ENCODE results near the gene TTN. TPM values are rescaled to one million over a fixed set of nuclear protein-coding genes. Genes with fewer than 3 reads are reported as not detected.

Gene TTN
- total and polyA plus RNA-seq, 2 of the 8 experiments (the other 6 are each of a cell fraction or from before 2014, with no cell fraction given) = 0.30 to 9.7 TPM

- no peak overlapping the region for H3K14ac ChIP-seq (ENCODE audit: insufficient read length)
- H3K27me3 ChIP-seq (replicated peaks in 1 of 4; ENCODE audit: control insufficient read depth in 3 of 4, extremely low read depth in 1 of 4, insufficient read depth in 3 of 4, low read length in 3 of 4) = no peaks in the 10 kb centered on the region; a peak in 2 of 7 replicates
- no peak overlapping the region for H2BK5ac ChIP-seq (ENCODE audit: low read depth, low read length)
- no peak overlapping the region for H2AK5ac ChIP-seq (ENCODE audit: low read depth, low read length)
- POLR2A ChIA-PET (ENCODE audit: partially characterized antibody) = interaction anchor here (1.0 kb wide), 1 partner anchor 37 kb away, joined by 3 read pairs; no protein-coding TSS in a partner anchor
- H2BK120ac ChIP-seq (replicated peaks; ENCODE audit: low read depth, low read length) = no peak overlapping the region
- H2BK15ac ChIP-seq (ENCODE audit: low read length) = no peak overlapping the region
- peaks cover 0 to 4% (median 1%) of the 10 kb centered on the region in 4 experiments; a peak in 1 of 7 replicates for H3K4me1 ChIP-seq (replicated peaks in 1 of 4; ENCODE audit: control insufficient read depth in 3 of 4, insufficient read depth in 4 of 4, low read length in 3 of 4)
- no peak overlapping the region for H3K56ac ChIP-seq (replicated peaks; ENCODE audit: insufficient read length, low read depth, low read length)
- H4K5ac ChIP-seq (ENCODE audit: insufficient read length, low read depth, low read length) = no peak overlapping the region
- peaks cover 0 to 3% of the 10 kb centered on the region in 2 experiments; a peak in 2 of 4 replicates for H3K79me2 ChIP-seq (ENCODE audit: control insufficient read depth in 1 of 2, insufficient read depth in 2 of 2, low read length in 2 of 2)
- FAIRE-seq (no peak), DNase-seq (ENCODE audit: low read depth in 1 of 2, low spot score in 2 of 2) (no peak)
- no peaks in the 10 kb centered on the region for H3K36me3 ChIP-seq (ENCODE audit: control insufficient read depth in 2 of 4, insufficient read depth in 4 of 4, low read length in 3 of 4)
- H3K9me3 ChIP-seq (ENCODE audit: insufficient read depth in 2 of 2, low read depth in 1 of 2, low read length in 1 of 2) = no peaks in the 10 kb centered on the region
- H2BK20ac ChIP-seq (ENCODE audit: low read length) = no peak overlapping the region
- H4K91ac ChIP-seq (replicated peaks; ENCODE audit: insufficient read length, low read length) = no peak overlapping the region
- H2BK12ac ChIP-seq (ENCODE audit: low read depth, low read length) = no peak overlapping the region
- no peaks in the 10 kb centered on the region; the same call in 1 of the 2 replicates for H3K79me1 ChIP-seq (ENCODE audit: low read depth, low read length)
- CTCF ChIA-PET (ENCODE audit: partially characterized antibody) = no interaction called here
- H2AFZ ChIP-seq (ENCODE audit: low read length) = no peak overlapping the region
- no peak overlapping the region for H3K4me3 ChIP-seq (ENCODE audit: extremely low read depth in 1 of 4, insufficient read depth in 2 of 4, low read depth in 3 of 4, low read length in 4 of 4)
- no peak overlapping the region for H4K8ac ChIP-seq (ENCODE audit: extremely low read depth, insufficient read depth, low read length)
- H4K20me1 ChIP-seq (replicated peaks in 1 of 2; ENCODE audit: control insufficient read depth in 1 of 2, insufficient read depth in 2 of 2, low read length in 2 of 2) = peaks cover 0 to 2% of the 10 kb centered on the region in 2 experiments
- H3K23me2 ChIP-seq (ENCODE audit: low read depth, low read length) = peaks cover 9% of the 10 kb centered on the region
- no peak overlapping the region for H3K18ac ChIP-seq (ENCODE audit: extremely low read depth, low read length)
- no peak overlapping the region for H3K4ac ChIP-seq (replicated peaks; ENCODE audit: insufficient read length, low read depth, low read length)
- H3K9ac ChIP-seq (replicated peaks in 1 of 4; ENCODE audit: extremely low read depth in 1 of 4, low read depth in 3 of 4, low read length in 3 of 4) = no peak overlapping the region
- no peak overlapping the region for H3K27ac ChIP-seq (ENCODE audit: low read depth, low read length)
- no peak overlapping the region for H3K4me2 ChIP-seq (ENCODE audit: insufficient read depth in 1 of 2, low read depth in 2 of 2, low read length in 2 of 2)
- no peak overlapping the region for H3K23ac ChIP-seq (ENCODE audit: insufficient read length)
- no peak for TF ChIP-seq ASH2L (IDR thresholded peaks at IDR 0.05; ENCODE audit: low read length)
- no peak for TF ChIP-seq PHF8 (conservative IDR thresholded peaks at IDR 0.05; ENCODE audit: low read depth, low read length)
- TF ChIP-seq EGR1 (IDR thresholded peaks at IDR 0.05; ENCODE audit: borderline replicate concordance, low read depth, low read length) = no peak
- no peak for TF ChIP-seq SAP30 (IDR thresholded peaks at IDR 0.05; ENCODE audit: insufficient read depth, insufficient replicate concordance, low read length)
- TF ChIP-seq SP1 (IDR thresholded peaks at IDR 0.05; ENCODE audit: low read depth, low read length) = no peak
- TF ChIP-seq RBBP5 (IDR thresholded peaks at IDR 0.05; ENCODE audit: borderline replicate concordance, low read depth, low read length) = no peak
- no peak for TF ChIP-seq TBP (IDR thresholded peaks at IDR 0.05; ENCODE audit: low read depth, low read length)
- no peak for TF ChIP-seq SIRT6 (IDR thresholded peaks at IDR 0.05; ENCODE audit: low read length)
- no peak for TF ChIP-seq JUND (IDR thresholded peaks at IDR 0.05; ENCODE audit: low read length)
- TF ChIP-seq NRF1 (IDR thresholded peaks at IDR 0.05; ENCODE audit: low read depth, low read length) = no peak
- TF ChIP-seq CTBP2 (IDR thresholded peaks at IDR 0.05; ENCODE audit: borderline replicate concordance, insufficient read depth, insufficient read length, low read length) = no peak
- TF ChIP-seq ATF3 (IDR thresholded peaks at IDR 0.05; ENCODE audit: insufficient read depth, low read depth, low read length) = no peak
- no peak for TF ChIP-seq USF2 (IDR thresholded peaks at IDR 0.05; ENCODE audit: low read length)
- no peak for TF ChIP-seq CBX8 (IDR thresholded peaks at IDR 0.05; ENCODE audit: borderline replicate concordance, low read depth, low read length)
Measured at GRCh38 chr2:178476477-178476876, 330.7 kb downstream of the TTN start.

Measured in H1 (cell line).